Anterior cingulate cortex (tissue), 58 donors: ENCODE results near the gene CALB2.

ENCODE experiments used
- DNase-seq, 58 donors: peaks; one replicate each; lab custom pipeline; 2025; lab: John Stamatoyannopoulos, UW

CALB2 gene

DNA sequence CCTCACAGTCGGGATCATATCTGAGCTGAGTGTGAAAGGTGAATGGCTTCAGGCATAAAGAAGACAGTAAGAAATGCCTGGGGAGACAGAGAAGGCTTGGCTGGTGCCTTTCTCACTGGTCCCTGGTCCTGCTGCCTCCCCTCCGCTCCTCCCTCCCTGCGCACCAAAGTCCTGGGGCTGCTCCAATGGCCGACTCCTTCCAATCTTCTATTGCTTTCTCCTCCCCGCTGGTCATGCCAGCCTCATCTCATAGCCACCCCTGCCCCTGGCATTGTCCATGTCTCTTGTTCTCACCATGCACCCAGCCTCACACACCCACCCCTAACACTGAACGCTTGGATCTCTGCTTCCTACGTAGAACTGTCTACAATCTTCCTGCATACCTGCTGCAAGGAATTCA is 65.3 kb downstream of the CALB2 start:
- no peak for DNase-seq

DNA sequence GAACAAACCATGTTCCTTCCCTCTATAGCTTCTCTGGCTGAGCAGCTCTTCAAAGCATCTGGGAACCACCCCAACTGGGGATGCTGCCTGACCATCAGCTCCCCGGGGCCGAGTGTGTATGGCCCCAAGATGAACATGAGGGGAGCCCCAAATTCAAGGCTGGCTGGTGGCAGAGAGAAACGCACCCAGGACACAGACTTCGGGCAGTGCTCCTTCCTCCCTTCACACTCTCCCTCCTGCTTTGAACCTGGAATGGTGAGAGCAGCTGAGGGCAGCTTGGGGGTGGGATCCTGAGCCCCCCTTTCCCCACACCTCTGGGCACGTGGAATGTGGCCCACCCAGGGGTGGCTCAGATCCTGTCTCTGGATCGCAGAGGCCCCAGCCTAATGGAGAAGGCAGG is 66.1 kb downstream of the CALB2 start:
- DNase-seq = no peak

DNA sequence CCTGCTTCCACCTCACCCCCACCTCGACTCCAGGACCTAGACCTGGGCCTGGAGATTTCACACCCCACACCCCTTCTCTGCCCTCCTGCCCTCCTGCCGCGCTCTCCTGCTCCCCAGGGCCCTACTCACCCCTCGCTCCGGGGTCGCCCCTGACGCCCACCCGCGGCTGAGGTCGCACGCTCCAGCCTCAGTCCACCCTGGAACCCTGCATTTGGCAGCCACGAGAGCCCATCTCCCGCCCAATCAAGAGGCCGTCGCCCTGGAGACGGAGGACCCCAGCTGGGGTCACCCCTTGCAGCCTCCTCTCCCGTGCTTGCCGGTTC is 67.2 kb downstream of the CALB2 start:
- DNase-seq = no peak

DNA sequence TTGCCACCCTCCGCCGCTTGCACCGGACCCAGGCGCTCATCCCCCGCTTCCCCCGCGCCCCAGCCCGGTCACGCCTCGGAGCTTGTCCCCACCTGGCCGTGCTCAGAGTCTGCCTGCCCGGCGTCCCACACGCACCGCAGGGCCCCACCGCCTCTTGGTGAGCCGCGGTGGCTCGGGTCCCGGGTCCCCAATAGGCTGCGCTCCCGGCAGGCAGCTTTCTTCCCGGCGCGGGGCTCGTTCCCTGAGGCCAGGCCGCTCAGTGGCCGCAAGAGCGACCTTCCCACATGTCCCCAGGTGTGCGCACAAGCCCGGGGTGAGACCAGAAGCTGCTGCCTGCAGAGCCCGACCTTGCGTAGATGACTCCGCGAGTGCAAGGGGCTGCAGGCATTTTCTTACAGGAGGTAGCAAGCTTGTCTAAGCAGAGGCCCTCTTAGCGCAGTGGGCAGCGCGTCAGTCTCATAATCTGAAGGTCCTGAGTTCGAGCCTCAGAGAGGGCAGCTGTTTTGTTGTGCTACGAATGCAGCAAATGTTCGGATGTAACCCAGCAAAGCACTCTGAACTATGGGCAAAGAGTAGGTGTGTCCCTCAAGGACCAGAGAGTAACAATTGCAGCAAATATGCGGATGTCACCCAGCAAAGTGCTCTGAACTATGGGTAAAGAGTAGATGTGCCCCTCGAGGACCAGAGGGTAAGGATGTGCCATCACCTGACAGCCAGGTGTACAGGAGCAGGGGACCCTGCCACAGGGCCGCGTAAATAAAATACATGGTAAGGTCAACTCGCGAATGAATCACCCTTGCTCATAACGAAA is 67.8 kb downstream of the CALB2 start:
- DNase-seq = peak in 8 of 58 donors; percentile 2 to 38 (median 12)

DNA sequence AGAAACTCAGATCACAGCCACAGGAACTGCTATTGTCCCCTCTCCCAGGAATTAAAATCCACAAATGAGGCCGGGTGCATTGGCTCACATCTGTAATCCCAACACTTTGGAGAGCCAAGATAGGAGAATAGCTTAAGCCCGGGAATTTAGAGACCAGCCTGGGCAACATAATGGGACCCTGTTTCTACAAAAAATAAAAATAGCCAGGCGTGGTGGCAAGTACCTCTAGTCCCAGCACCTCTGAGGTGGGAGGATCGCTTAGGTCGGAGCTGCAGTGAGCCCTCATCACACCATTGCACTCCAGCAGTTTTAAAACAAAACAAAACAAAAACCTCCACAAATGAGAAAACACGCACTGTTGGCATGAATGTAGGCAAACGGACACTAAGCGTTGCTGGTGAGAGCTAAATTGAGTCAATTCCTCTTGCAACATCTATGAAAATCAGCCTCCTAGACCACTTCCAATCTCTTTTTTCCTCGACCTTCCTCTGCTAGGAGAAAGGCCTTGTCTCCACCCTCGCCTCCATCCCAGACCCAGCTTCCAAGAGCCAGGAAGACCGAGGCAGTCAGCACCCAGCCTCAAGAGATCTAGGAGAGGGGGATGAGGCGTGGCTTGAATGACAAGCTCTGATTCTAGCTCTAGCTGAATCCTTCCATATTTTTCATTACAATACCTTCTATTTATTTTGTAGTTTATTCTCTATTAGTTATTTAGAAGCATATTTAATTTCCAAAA is 68.5 kb downstream of the CALB2 start:
- DNase-seq = no peak

DNA sequence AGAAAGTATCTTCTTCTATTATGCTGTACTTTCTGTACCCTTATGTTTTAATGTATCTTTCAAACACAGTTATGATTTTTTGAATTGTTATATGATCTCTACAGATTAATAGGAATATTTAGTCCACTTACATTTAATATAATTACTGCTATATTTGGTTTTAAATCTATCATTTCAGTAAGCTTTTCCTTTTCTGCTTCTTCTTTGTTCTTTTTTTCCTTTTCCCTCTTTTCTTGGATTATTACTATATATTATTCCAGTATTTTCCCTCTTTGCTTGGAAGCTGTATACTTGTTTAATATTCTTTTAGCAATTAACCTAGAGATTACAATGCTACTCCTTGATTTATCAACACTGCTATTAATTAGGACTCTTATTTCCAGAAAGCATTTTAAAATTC is 69.9 kb downstream of the CALB2 start:
- no peak for DNase-seq

DNA sequence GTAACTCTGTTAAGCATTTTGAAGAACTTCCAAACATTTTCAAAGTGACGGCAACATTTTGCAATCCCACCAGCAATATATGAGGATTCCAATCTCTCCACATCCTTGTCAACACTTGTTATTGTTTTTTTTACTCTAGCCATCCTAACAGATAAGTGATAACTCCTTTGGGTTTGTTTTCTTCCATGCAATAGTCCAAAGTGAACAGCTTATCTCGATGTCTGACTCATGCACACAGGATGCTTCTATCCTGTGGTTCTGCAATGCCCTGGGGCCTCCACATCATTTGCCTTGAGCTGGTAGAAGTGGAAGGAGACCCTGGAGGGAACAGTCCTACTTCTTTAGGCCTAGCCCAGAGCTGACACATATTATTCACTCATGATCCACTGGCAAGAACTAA is 70.4 kb downstream of the CALB2 start:
- no peak for DNase-seq

DNA sequence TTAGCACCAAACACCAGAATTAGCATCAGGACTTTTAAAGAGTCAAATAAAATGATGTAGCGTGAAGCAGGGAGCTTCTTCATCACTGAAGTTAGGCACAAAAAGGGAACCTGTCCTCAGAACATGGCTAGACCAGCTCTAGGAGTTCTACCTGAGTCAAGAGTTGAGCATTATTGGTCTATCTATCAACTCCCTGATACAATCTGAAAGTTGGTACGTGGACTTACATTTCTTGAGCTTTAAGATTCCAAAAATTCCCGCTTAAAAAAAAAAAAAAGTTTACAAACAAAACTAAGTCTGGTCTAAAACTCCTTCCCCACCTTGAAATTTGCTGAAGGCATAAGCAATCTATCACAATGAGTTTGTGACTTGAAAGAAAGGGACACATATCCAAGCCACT is 71.1 kb downstream of the CALB2 start:
- no peak for DNase-seq

DNA sequence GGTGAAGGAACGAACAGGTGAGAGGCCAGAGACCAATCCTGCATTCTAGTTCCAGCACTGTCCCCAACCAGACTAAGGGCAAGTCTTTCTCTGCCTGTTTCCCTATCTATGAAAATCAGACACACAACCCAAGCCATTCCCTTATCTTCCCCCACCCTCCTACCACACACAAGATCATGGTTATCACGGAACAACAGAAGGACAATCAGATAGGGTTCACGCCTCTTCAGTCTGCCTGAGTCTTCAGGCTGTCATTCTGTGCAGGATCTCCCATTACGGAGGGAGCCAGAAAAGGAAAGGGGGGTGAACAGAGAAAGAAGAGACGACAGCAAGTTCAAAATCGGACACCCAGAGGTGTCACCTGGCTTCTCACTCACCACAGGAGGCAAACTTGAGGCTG is 72.2 kb downstream of the CALB2 start:
- DNase-seq = no peak

DNA sequence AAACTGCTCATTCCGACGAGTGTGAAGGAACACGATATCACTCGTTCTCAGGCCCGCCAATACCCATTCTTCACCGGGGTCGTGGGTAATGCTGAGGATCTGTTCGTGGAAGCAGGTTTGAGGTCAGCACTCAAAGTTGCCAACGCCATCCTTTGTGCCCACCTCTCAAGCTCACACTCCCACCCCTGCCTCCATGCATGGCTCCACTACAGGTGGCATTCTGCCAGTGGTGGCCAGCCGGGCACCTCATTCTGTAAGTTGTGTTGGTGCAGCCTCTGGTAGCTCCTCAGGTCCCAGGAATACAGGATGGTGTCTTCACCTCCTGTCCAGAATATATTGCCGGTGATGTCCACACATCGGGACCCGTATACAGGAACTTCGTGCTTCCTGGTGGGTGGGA is 72.7 kb downstream of the CALB2 start:
- DNase-seq = no peak

DNA sequence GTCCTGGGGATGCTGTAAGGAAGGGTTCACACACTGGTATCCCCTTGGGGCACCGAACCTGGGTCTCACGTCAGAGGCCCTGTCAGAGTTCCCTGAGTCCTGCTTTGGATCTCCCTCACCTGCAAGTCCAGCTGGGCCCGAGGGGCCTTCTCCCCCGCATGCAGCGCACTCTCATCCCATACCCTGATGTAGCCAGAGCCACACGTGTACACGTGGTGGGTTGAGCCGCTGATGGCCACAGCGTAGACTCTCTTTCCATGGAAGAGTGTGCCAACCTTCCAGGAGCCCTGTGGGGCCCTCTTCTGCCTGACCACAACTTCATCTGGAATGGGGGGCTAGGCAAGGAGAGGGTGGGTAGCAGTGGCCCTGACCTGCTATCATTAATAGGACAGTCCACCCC is 73.5 kb downstream of the CALB2 start:
- DNase-seq = no peak

DNA sequence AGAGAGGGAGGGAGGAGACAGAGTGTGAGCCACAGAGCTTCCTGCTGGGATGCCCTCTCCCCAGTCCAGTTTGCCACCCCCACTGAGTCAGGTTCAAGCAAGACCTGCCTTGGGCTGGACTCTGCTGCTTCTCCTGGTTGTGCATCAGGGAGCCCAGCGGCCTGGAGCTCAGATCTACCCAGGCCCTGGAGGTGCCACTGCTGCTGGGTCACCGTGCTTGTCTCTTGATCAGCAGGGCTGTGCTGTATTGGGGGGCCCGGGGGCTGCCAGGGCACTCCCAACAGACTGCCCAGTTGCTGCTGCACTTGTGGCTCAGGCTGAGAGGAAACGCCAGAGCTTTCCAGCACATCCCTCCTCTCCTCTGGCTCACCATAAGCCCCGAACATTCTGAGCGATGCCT is 74.4 kb downstream of the CALB2 start:
- DNase-seq = no peak

DNA sequence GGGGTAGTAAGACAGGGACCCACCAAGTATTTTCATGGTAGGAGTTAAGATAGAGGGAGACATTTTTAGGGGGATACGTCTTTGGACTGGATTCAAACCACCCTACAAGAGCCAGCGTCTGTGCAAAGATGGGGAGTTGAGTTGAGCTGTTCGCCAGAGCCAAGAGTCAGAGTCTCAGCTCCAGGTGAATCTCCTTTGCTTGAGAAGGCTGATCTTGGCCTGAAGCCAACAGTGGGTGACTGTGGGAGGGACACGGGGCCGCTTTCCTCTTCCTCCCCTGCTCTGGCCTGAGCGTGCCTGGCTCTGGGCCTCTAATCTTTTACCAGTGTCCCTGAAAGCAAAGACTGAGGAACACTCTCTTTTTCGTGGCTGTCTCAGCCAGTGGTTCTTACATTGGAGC is 78.0 kb downstream of the CALB2 start:
- no peak for DNase-seq

DNA sequence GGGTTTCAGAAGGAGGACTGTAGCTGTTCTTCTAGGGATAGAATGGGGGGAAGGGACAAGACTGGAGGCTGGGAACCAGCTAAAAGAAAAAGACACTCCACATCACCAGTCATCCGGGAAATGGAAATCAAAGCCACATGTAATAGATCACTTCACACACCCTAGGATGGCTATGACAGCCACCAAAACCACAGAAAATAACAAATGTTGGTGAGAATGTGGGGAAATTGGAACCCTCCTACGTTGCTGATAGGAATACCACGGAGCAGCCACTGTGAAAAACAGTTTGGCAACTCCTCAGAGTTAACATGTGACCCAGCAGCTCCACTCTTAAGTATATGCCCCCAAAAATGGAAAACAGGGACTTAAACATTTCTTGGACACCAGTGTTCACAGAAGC is 81.0 kb downstream of the CALB2 start:
- DNase-seq = no peak
